Loucy (cell line): ENCODE data around the gene TADA1.

Experiments
- H2AFZ ChIP-seq: fragments of 200-600 bp; sonication (generic); 2 replicates; pipeline ENCODE4 v1.6.0; 2016; ENCODE audit warnings: antibody characterized with exemption, mild to moderate bottlenecking, low read length, moderate library complexity
- H3F3A ChIP-seq: fragments of 200-600 bp; 2 replicates; pipeline ENCODE4 v1.6.0; 2016; ENCODE audit warnings: antibody characterized with exemption, low read depth, mild to moderate bottlenecking
- H3K27me3 ChIP-seq: fragments of 200-600 bp; sonication (generic); 2 replicates; pipeline ENCODE4 v1.6.1; 2014; ENCODE audit warnings: low read length, mild to moderate bottlenecking; ENCODE audit not compliant: insufficient read depth, poor library complexity, severe bottlenecking
- H3K36me3 ChIP-seq: fragments of 200-600 bp; sonication (generic); 2 replicates; pipeline ENCODE4 v1.6.1; 2016; ENCODE audit warnings: low read length; ENCODE audit not compliant: insufficient read depth
- H3K4me1 ChIP-seq: fragments of 200-600 bp; sonication (generic); 2 replicates; pipeline ENCODE4 v1.5.1; 2014; ENCODE audit warnings: low read length, mild to moderate bottlenecking; ENCODE audit not compliant: insufficient read depth, poor library complexity, severe bottlenecking
- H3K4me2 ChIP-seq: fragments of 200-600 bp; sonication (generic); 2 replicates; pipeline ENCODE4 v1.6.0; 2014; ENCODE audit warnings: antibody characterized with exemption, low read length, low read depth, mild to moderate bottlenecking; ENCODE audit not compliant: poor library complexity, severe bottlenecking
- H3K4me3 ChIP-seq: fragments of 200-600 bp; sonication (generic); 2 replicates; pipeline ENCODE4 v1.5.1; 2014; ENCODE audit warnings: low read length, mild to moderate bottlenecking, mixed read lengths; ENCODE audit not compliant: poor library complexity, severe bottlenecking
- H3K79me2 ChIP-seq: fragments of 200-600 bp; sonication (generic); 2 replicates; pipeline ENCODE4 v1.6.1; 2014; ENCODE audit warnings: low read length; ENCODE audit not compliant: insufficient read depth
- H3K9ac ChIP-seq: fragments of 200-600 bp; sonication (generic); 2 replicates; pipeline ENCODE4 v1.6.0; 2014; ENCODE audit warnings: mild to moderate bottlenecking, low read depth, low read length, moderate library complexity; ENCODE audit not compliant: poor library complexity, severe bottlenecking
- H3K9me2 ChIP-seq: fragments of 200-600 bp; sonication (generic); replicated peaks from 2 replicates; pipeline ENCODE4 v1.6.1; 2016; ENCODE audit warnings: low read depth, low read length, mixed read lengths
- H3K9me3 ChIP-seq: fragments of 200-600 bp; sonication (generic); 2 replicates; pipeline ENCODE4 v1.6.1; 2014; ENCODE audit warnings: mild to moderate bottlenecking, antibody characterized with exemption, low read length, low read depth; ENCODE audit not compliant: insufficient read depth
- H4K20me1 ChIP-seq: fragments of 200-600 bp; sonication (generic); 2 replicates; pipeline ENCODE4 v1.6.0; 2014; ENCODE audit warnings: antibody characterized with exemption, low read length, mild to moderate bottlenecking; ENCODE audit not compliant: insufficient read depth, poor library complexity, severe bottlenecking
- CTCF ChIP-seq: fragments of 200-600 bp; sonication (generic); conservative IDR thresholded peaks from 2 replicates; pipeline ENCODE4 v1.5.1; 2014; ENCODE audit warnings: mild to moderate bottlenecking, antibody characterized with exemption, low read length
- EZH2phosphoT487 ChIP-seq: fragments of 200-600 bp; IDR thresholded peaks from 2 replicates; pipeline ENCODE4 v1.6.1; 2018; ENCODE audit warnings: antibody characterized with exemption, mild to moderate bottlenecking, moderate library complexity, borderline replicate concordance

TADA1 gene

DNA sequence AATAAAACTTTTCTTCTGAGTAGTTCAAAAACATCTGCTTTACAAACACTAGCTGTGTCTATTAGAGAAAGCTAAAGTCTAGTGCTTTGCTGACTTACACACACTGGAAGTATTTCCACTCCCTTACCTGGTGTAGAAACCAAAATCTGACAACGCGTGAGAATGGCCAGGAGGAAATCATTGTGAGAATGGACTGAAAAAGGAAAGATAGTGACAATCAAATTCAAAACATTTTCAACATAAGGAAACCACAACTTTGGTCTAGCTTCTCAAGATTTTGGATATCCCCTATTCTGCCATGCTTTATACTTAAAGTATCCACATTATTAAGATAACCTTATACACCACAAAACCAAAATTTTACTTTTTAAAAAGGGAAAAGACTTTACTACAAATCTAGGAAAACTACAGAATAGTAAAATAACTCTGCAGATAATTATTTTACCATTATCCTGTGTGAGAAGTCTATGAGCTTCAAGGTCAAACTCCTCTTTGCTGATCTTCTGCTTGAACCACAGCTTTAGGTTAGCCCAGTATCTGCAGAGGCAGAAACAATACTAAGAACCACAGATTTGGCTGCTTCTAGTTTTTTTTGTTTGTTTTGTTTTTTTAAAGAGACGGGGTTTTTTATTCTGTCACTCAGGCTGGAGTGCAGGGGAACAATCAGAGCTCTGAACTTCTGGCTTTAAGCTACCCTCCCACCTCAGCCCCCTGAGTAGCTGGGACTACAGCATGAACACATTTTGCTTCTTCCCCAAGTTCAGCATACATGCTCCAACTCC, 6.6 kb downstream of the TADA1 start:
- TF ChIP-seq EZH2phosphoT487 (no peak), CTCF (no peak)

GRCh38 chr1:166868639-166869038, 7.4 kb downstream of the TADA1 start:
- Histone ChIP-seq H3F3A (no peaks in the 10 kb centered on the region), H3K4me1 (peaks cover 50% of the 10 kb centered on the region), H3K4me3 (no peak overlapping the region), H4K20me1 (peaks cover 34% of the 10 kb centered on the region), H3K79me2 (peaks cover 70% of the 10 kb centered on the region), H3K9me2 (no peaks in the 10 kb centered on the region), H3K36me3 (peaks cover 45% of the 10 kb centered on the region; the same call in 1 of the 2 replicates), H2AFZ (no peak overlapping the region), H3K27me3 (no peaks in the 10 kb centered on the region), H3K4me2 (no peak overlapping the region), H3K9me3 (no peaks in the 10 kb centered on the region), H3K9ac (no peak overlapping the region)
- TF ChIP-seq CTCF (no peak), EZH2phosphoT487 (no peak)

More for the DNA sequence above, 6.6 kb downstream of the TADA1 start:
- Histone ChIP-seq H3K9me2 (no peaks in the 10 kb centered on the region), H3K36me3 (peaks cover 37% of the 10 kb centered on the region; the same call in 1 of the 2 replicates), H3K4me2 (peak overlapping the region; percentile 81), H3K9ac (peak overlapping the region; percentile 41), H3K27me3 (no peaks in the 10 kb centered on the region), H3K9me3 (no peaks in the 10 kb centered on the region), H2AFZ (no peak overlapping the region), H3F3A (no peaks in the 10 kb centered on the region), H4K20me1 (peaks cover 32% of the 10 kb centered on the region), H3K79me2 (peaks cover 75% of the 10 kb centered on the region), H3K4me1 (peaks cover 56% of the 10 kb centered on the region), H3K4me3 (peak overlapping the region; percentile 36)

GRCh38 chr1:166865926-166866325, 10.1 kb downstream of the TADA1 start:
- Histone ChIP-seq H3K4me2 (no peak overlapping the region), H3K36me3 (peaks cover 71% of the 10 kb centered on the region; the same call in 1 of the 2 replicates), H3K9ac (no peak overlapping the region)

More at GRCh38 chr1:166865926-166866325, 10.1 kb downstream of the TADA1 start:
- no peak for TF ChIP-seq CTCF
- TF ChIP-seq EZH2phosphoT487 = no peak
- Histone ChIP-seq H3K79me2 (peaks cover 43% of the 10 kb centered on the region), H3K4me3 (no peak overlapping the region), H2AFZ (no peak overlapping the region), H3K4me1 (peaks cover 26% of the 10 kb centered on the region), H4K20me1 (peaks cover 21% of the 10 kb centered on the region), H3K9me3 (no peaks in the 10 kb centered on the region), H3K9me2 (no peaks in the 10 kb centered on the region), H3F3A (no peaks in the 10 kb centered on the region), H3K27me3 (no peaks in the 10 kb centered on the region)
